GM18909 (cell line): Measurements from ENCODE around the gene BPIFB1.

Experiments
- ATAC-seq: cut with Tn5 transposase; IDR thresholded peaks from one replicate; pipeline ENCODE4 v1.9.1; 2021; ENCODE audit warnings: mild to moderate bottlenecking; ENCODE audit not compliant: unreplicated experiment, poor library complexity

BPIFB1 gene

GRCh38 chr20:33352258-33353012, 69.4 kb downstream of the BPIFB1 start:
- no peak for ATAC-seq

GRCh38 chr20:33353013-33353402, 70.0 kb downstream of the BPIFB1 start:
- ATAC-seq, result no peak
